Small intestine (tissue), 7 donors: Measurements from ENCODE around the gene TMED1. TPM values are rescaled to one million over a fixed set of nuclear protein-coding genes. Genes with fewer than 3 reads are reported as not detected.

ENCODE experiments used
- DNase-seq, 2 donors: peaks; one replicate each; pipeline versions ENCODE4 v3.0.0 to v3.0.0-alpha.2; 2013
- FAIRE-seq: peaks from 2 replicates; lab custom pipeline; 2012; peaks lifted over from hg19 to GRCh38; lab: Jason Lieb, UNC
- H3K27ac ChIP-seq, 3 donors: one replicate each; pipeline ENCODE4 v1.5.1; 2013; ENCODE audit warnings: low read length in 2 of 3, mild to moderate bottlenecking in 2 of 3, control low read depth in 1 of 3, inconsistent platforms in 1 of 3, low read depth in 1 of 3, moderate library complexity in 1 of 3
- H3K27me3 ChIP-seq, 3 donors: one replicate each; pipeline ENCODE4 v1.6.1; 2013; ENCODE audit warnings: low read length in 3 of 3, inconsistent platforms in 1 of 3; ENCODE audit not compliant: control insufficient read depth in 3 of 3, insufficient read depth in 3 of 3
- H3K36me3 ChIP-seq, 3 donors: one replicate each; pipeline ENCODE4 v1.6.1; 2013; ENCODE audit warnings: low read length in 3 of 3, inconsistent platforms in 1 of 3, low read depth in 1 of 3, mild to moderate bottlenecking in 1 of 3, moderate library complexity in 1 of 3; ENCODE audit not compliant: control insufficient read depth in 3 of 3, insufficient read depth in 2 of 3
- H3K4me1 ChIP-seq, 3 donors: one replicate each; pipeline ENCODE4 v1.6.1; 2013; ENCODE audit warnings: low read length in 2 of 3, inconsistent platforms in 1 of 3, low read depth in 1 of 3, mild to moderate bottlenecking in 1 of 3, moderate library complexity in 1 of 3; ENCODE audit not compliant: control insufficient read depth in 3 of 3, insufficient read depth in 2 of 3
- H3K4me3 ChIP-seq, 3 donors: one replicate each; pipeline ENCODE4 v1.5.1; 2013; ENCODE audit warnings: low read length in 3 of 3, control low read depth in 1 of 3, inconsistent platforms in 1 of 3, low read depth in 1 of 3, mild to moderate bottlenecking in 1 of 3, moderate library complexity in 1 of 3
- H3K9me3 ChIP-seq, 2 donors: one replicate each; pipeline ENCODE4 v1.6.1; 2013; ENCODE audit warnings: low read depth in 1 of 2, low read length in 1 of 2; ENCODE audit not compliant: control insufficient read depth in 2 of 2, insufficient read depth in 1 of 2
- WGBS, 3 donors: extraction: QIAGEN DNeasy Blood & Tissue Kit; methylation state at CpG; one replicate each; pipeline ENCODE4 v1.1.7; 2013; 5-methylcytosine and 5-hydroxymethylcytosine counted together
- polyA plus RNA-seq, 4 donors: library from polyadenylated mRNA; stranded (reverse) in 3 of 4; unstranded in 1 of 4; fragments of 200-250 nt in 3 of 4; fragments of 120-200 nt in 1 of 4; gene quantifications; one replicate each; pipeline versions ENCODE4 v1.2.1 to v1.2.3, GENCODE V29; 2013
- donor health status: healthy with polysubstance abuse.
- donor health status: control.
- donor health status: control.
- donor health status: Bipolar disorder and iron deficiency.
- donor health status: healthy.

TMED1 gene
- polyA plus RNA-seq, 4 donors: 21.0 to 31.7 (median 25.6) TPM

GRCh38 chr19:10805065-10805757, 30.8 kb downstream of the TMED1 start:
- H3K27ac ChIP-seq: no peak overlapping the region
- no peaks in the 10 kb centered on the region for H3K27me3 ChIP-seq
- H3K4me1 ChIP-seq: peaks cover 0 to 4% (median 0%) of the 10 kb centered on the region in 3 donors
- peaks cover 24 to 90% (median 25%) of the 10 kb centered on the region in 3 donors for H3K36me3 ChIP-seq
- WGBS, 3 donors: 94 to 97% (median 95%) methylated on average over 11 of the region's 11 CpGs
- no peaks in the 10 kb centered on the region for H3K9me3 ChIP-seq
- no peak for FAIRE-seq
- no peak for DNase-seq
- no peak overlapping the region for H3K4me3 ChIP-seq

GRCh38 chr19:10803252-10803651, 32.8 kb downstream of the TMED1 start:
- Histone ChIP-seq H3K27ac (no peak overlapping the region), H3K27me3 (no peaks in the 10 kb centered on the region), H3K4me3 (no peak overlapping the region), H3K4me1 (no peaks in the 10 kb centered on the region), H3K9me3 (no peaks in the 10 kb centered on the region), H3K36me3 (peaks cover 19 to 91% (median 25%) of the 10 kb centered on the region in 3 donors)
- WGBS, 3 donors: 97 to 100% (median 98%) methylated on average over 6 to 9 of the region's 9 CpGs
- DNase-seq (no peak), FAIRE-seq (no peak)

GRCh38 chr19:10802479-10802878, 33.5 kb downstream of the TMED1 start:
- H3K9me3 ChIP-seq: no peaks in the 10 kb centered on the region
- DNase-seq (no peak), FAIRE-seq (no peak)
- 95 to 99% (median 96%) methylated on average over 5 of the region's 5 CpGs for WGBS, 3 donors
- H3K27ac ChIP-seq: no peak overlapping the region
- H3K4me1 ChIP-seq: no peaks in the 10 kb centered on the region
- H3K36me3 ChIP-seq: peaks cover 19 to 93% (median 26%) of the 10 kb centered on the region in 3 donors
- no peak overlapping the region for H3K4me3 ChIP-seq
- no peaks in the 10 kb centered on the region for H3K27me3 ChIP-seq

DNA sequence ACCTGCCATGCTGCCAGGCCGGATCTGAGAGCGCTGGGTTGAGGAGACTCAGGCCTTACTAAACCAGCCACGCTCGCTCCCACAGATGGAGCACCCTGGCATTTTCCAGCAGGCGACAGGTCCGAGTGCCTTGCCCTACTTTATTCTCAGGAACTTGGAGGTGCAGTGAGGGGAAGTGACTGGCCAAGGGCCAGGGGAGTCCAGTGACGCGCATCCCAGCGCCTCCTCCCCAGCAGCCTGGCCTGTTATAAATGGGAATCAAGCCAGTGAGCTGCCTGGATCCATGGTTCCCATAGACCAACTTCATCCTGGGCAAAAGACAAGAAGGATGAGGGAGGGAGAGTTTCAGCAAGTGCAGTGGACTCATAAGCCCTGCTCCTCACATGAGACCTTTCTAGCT, 35.5 kb downstream of the TMED1 start:
- DNase-seq: no peak
- H3K27ac ChIP-seq: no peak overlapping the region
- peaks cover 26 to 94% (median 29%) of the 10 kb centered on the region in 3 donors for H3K36me3 ChIP-seq
- no peak for FAIRE-seq
- H3K4me3 ChIP-seq: no peak overlapping the region
- 78 to 91% (median 89%) methylated on average over 9 of the region's 9 CpGs for WGBS, 3 donors
- H3K27me3 ChIP-seq: no peaks in the 10 kb centered on the region
- H3K4me1 ChIP-seq: no peaks in the 10 kb centered on the region
- H3K9me3 ChIP-seq: no peaks in the 10 kb centered on the region

- DNase-seq (no peak), FAIRE-seq (no peak)
- Histone ChIP-seq H3K27ac (peak overlapping the region in 1 of 3 donors; percentile 61), H3K4me3 (no peak overlapping the region), H3K36me3 (peaks cover 18 to 95% (median 28%) of the 10 kb centered on the region in 3 donors), H3K4me1 (no peaks in the 10 kb centered on the region), H3K27me3 (no peaks in the 10 kb centered on the region), H3K9me3 (no peaks in the 10 kb centered on the region)
- 70 to 74% (median 72%) methylated on average over 18 to 19 of the region's 19 CpGs for WGBS, 3 donors
Observed at GRCh38 chr19:10797541-10798256, 38.3 kb downstream of the TMED1 start.

GRCh38 chr19:10797078-10797477, 38.9 kb downstream of the TMED1 start:
- Histone ChIP-seq H3K4me3 (no peak overlapping the region), H3K27ac (peak overlapping the region in 1 of 3 donors; percentile 61), H3K27me3 (no peaks in the 10 kb centered on the region), H3K9me3 (no peaks in the 10 kb centered on the region), H3K4me1 (no peaks in the 10 kb centered on the region), H3K36me3 (peaks cover 15 to 93% (median 29%) of the 10 kb centered on the region in 3 donors)
- DNase-seq: no peak
- WGBS, 3 donors: 78 to 87% (median 79%) methylated on average over 14 of the region's 14 CpGs
- FAIRE-seq: no peak

GRCh38 chr19:10796653-10797052, 39.4 kb downstream of the TMED1 start:
- WGBS, 3 donors: 94 to 97% (median 96%) methylated on average over 19 of the region's 19 CpGs
- H3K36me3 ChIP-seq: peaks cover 16 to 93% (median 27%) of the 10 kb centered on the region in 3 donors
- no peak for FAIRE-seq

GRCh38 chr19:10789866-10790265, 46.1 kb downstream of the TMED1 start:
- H3K36me3 ChIP-seq: peaks cover 23 to 92% (median 24%) of the 10 kb centered on the region in 3 donors
- no peaks in the 10 kb centered on the region for H3K27me3 ChIP-seq
- DNase-seq: peak; percentile 73 to 88
- no peaks in the 10 kb centered on the region for H3K9me3 ChIP-seq
- H3K4me1 ChIP-seq: peaks cover 0 to 11% (median 0%) of the 10 kb centered on the region in 3 donors
- 39 to 76% (median 50%) methylated on average over 10 of the region's 10 CpGs for WGBS, 3 donors
- H3K27ac ChIP-seq: peak overlapping the region in 1 of 3 donors; percentile 73
- no peak overlapping the region for H3K4me3 ChIP-seq
- no peak for FAIRE-seq

More at GRCh38 chr19:10796653-10797052, 39.4 kb downstream of the TMED1 start:
- no peak for DNase-seq
- Histone ChIP-seq H3K4me3 (no peak overlapping the region), H3K4me1 (no peaks in the 10 kb centered on the region), H3K27me3 (no peaks in the 10 kb centered on the region), H3K27ac (no peak overlapping the region), H3K9me3 (no peaks in the 10 kb centered on the region)
